ENCODE data around the gene PCDHGC3. TPM values are rescaled to one million over a fixed set of nuclear protein-coding genes. Genes with fewer than 3 reads are reported as not detected.

Gene PCDHGC3
- total RNA-seq, 4 donors from 2014 or later = 40.4 to 77.7 (median 56.3) TPM

DNA sequence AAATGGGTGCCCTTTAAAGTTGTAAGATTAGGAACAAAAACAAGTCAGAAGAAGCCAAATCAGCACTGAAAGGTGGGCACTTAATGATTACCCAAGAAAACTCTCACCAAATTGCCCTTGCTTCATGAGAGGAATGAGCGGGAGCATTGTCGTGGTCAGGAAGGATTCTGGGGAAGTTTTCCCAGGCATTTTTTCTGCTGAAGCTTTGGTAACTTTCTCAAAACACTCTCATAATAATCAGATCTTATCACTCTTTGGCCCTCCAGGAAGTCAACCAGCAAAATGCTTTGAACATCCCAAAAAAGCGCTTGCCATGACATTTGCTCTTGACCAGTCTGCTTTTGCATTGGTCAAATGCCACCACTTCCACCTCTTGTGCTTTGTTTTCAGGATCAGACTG is 10.4 kb upstream of the PCDHGC3 start:
- H3K36me3 ChIP-seq = peaks cover 0 to 11% (median 0%) of the 10 kb centered on the region in 3 donors
- no peak for TF ChIP-seq EP300 (IDR thresholded peaks at IDR 0.05)
- TF ChIP-seq, protein P1, sequence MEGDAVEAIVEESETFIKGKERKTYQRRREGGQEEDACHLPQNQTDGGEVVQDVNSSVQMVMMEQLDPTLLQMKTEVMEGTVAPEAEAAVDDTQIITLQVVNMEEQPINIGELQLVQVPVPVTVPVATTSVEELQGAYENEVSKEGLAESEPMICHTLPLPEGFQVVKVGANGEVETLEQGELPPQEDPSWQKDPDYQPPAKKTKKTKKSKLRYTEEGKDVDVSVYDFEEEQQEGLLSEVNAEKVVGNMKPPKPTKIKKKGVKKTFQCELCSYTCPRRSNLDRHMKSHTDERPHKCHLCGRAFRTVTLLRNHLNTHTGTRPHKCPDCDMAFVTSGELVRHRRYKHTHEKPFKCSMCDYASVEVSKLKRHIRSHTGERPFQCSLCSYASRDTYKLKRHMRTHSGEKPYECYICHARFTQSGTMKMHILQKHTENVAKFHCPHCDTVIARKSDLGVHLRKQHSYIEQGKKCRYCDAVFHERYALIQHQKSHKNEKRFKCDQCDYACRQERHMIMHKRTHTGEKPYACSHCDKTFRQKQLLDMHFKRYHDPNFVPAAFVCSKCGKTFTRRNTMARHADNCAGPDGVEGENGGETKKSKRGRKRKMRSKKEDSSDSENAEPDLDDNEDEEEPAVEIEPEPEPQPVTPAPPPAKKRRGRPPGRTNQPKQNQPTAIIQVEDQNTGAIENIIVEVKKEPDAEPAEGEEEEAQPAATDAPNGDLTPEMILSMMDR (IDR thresholded peaks at IDR 0.05) = no peak
- no peak for TF ChIP-seq POLR2A (IDR thresholded peaks at IDR 0.05)
- 95 to 97% methylated on average over 3 of the region's 3 CpGs for WGBS, 2 donors

DNA sequence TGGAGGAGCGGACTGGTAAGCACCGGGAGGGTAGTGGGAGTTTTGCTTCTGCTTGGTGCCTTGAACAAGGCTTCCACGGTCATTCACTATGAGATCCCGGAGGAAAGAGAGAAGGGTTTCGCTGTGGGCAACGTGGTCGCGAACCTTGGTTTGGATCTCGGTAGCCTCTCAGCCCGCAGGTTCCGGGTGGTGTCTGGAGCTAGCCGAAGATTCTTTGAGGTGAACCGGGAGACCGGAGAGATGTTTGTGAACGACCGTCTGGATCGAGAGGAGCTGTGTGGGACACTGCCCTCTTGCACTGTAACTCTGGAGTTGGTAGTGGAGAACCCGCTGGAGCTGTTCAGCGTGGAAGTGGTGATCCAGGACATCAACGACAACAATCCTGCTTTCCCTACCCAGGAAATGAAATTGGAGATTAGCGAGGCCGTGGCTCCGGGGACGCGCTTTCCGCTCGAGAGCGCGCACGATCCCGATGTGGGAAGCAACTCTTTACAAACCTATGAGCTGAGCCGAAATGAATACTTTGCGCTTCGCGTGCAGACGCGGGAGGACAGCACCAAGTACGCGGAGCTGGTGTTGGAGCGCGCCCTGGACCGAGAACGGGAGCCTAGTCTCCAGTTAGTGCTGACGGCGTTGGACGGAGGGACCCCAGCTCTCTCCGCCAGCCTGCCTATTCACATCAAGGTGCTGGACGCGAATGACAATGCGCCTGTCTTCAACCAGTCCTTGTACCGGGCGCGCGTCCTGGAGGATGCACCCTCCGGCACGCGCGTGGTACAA is 556 bp downstream of the PCDHGC3 start:
- Histone ChIP-seq H3K4me1 (peaks cover 3 to 49% (median 26%) of the 10 kb centered on the region in 4 donors), H3K27me3 (no peaks in the 10 kb centered on the region), H3K36me3 (peaks cover 0 to 1% (median 0%) of the 10 kb centered on the region in 3 donors), H3K4me3 (peak overlapping the region; percentile 29 to 60 (median 46)), H3K27ac (peak overlapping the region; percentile 57 to 88 (median 78)), H3K9me3 (no peaks in the 10 kb centered on the region)
- WGBS, 2 donors = 1 to 2% methylated on average over 55 to 58 of the region's 58 CpGs
- peak; percentile 41 to 50 for DNase-seq (ENCODE audit: low spot score in 2 of 2)
- TF ChIP-seq POLR2A (IDR thresholded peaks at IDR 0.05) (peak in 1 of 2 donors; percentile 7), EP300 (IDR thresholded peaks at IDR 0.05) (peak in 1 of 2 donors; percentile 4)
- TF ChIP-seq, protein P1 (IDR thresholded peaks at IDR 0.05) = no peak

More for the DNA sequence above, 10.4 kb upstream of the PCDHGC3 start:
- Histone ChIP-seq H3K27me3 (no peaks in the 10 kb centered on the region), H3K4me3 (no peak overlapping the region), H3K4me1 (no peaks in the 10 kb centered on the region), H3K9me3 (peaks cover 0 to 16% (median 0%) of the 10 kb centered on the region in 4 donors), H3K27ac (no peak overlapping the region)
- DNase-seq (ENCODE audit: low spot score in 2 of 2) = no peak

DNA sequence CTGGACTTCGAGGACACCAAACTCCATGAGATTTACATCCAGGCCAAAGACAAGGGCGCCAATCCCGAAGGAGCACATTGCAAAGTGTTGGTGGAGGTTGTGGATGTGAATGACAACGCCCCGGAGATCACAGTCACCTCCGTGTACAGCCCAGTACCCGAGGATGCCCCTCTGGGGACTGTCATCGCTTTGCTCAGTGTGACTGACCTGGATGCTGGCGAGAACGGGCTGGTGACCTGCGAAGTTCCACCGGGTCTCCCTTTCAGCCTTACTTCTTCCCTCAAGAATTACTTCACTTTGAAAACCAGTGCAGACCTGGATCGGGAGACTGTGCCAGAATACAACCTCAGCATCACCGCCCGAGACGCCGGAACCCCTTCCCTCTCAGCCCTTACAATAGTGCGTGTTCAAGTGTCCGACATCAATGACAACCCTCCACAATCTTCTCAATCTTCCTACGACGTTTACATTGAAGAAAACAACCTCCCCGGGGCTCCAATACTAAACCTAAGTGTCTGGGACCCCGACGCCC is 1.3 kb downstream of the PCDHGC3 start:
- Histone ChIP-seq H3K36me3 (no peaks in the 10 kb centered on the region), H3K27ac (peak overlapping the region in 2 of 4 donors; percentile 86 to 88), H3K4me1 (peaks cover 3 to 52% (median 26%) of the 10 kb centered on the region in 4 donors), H3K27me3 (no peaks in the 10 kb centered on the region), H3K4me3 (peak overlapping the region; percentile 29 to 60 (median 46)), H3K9me3 (no peaks in the 10 kb centered on the region)
- 32 to 37% methylated on average over 24 of the region's 24 CpGs for WGBS, 2 donors
- DNase-seq (ENCODE audit: low spot score in 2 of 2) = no peak
- TF ChIP-seq EP300 (IDR thresholded peaks at IDR 0.05) (no peak), POLR2A (IDR thresholded peaks at IDR 0.05) (no peak)
- TF ChIP-seq, protein P1 (IDR thresholded peaks at IDR 0.05) = no peak

DNA sequence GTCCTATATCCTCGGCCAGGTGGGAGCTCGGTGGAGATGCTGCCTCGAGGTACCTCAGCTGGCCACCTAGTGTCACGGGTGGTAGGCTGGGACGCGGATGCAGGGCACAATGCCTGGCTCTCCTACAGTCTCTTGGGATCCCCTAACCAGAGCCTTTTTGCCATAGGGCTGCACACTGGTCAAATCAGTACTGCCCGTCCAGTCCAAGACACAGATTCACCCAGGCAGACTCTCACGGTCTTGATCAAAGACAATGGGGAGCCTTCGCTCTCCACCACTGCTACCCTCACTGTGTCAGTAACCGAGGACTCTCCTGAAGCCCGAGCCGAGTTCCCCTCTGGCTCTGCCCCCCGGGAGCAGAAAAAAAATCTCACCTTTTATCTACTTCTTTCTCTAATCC is 2.0 kb downstream of the PCDHGC3 start:
- TF ChIP-seq POLR2A (IDR thresholded peaks at IDR 0.05) (no peak), EP300 (IDR thresholded peaks at IDR 0.05) (no peak)
- TF ChIP-seq, protein P1 (IDR thresholded peaks at IDR 0.05) = no peak
- WGBS, 2 donors = 57 to 59% methylated on average over 9 of the region's 13 CpGs
- no peaks in the 10 kb centered on the region for H3K9me3 ChIP-seq
- H3K27ac ChIP-seq = no peak overlapping the region
- no peaks in the 10 kb centered on the region for H3K36me3 ChIP-seq
- no peaks in the 10 kb centered on the region for H3K27me3 ChIP-seq
- peak overlapping the region in 2 of 4 donors; percentile 43 to 60 for H3K4me3 ChIP-seq
- DNase-seq (ENCODE audit: low spot score in 2 of 2) = no peak
- H3K4me1 ChIP-seq = peaks cover 3 to 56% (median 26%) of the 10 kb centered on the region in 4 donors

All from tibial nerve (tissue), 4 donors.